Measurements from ENCODE around the gene ABCA2. TPM values are rescaled to one million over a fixed set of nuclear protein-coding genes. Genes with fewer than 3 reads are reported as not detected.

Gene ABCA2
- total RNA-seq, 1 donor: 20.3 TPM

GRCh38 chr9:137008312-137008711, 19.7 kb downstream of the ABCA2 start:
- DNase-seq (ENCODE audit: insufficient read length, low spot score, missing footprints): no peak
- no peaks in the 10 kb centered on the region for H3K9me3 ChIP-seq (ENCODE audit: low read depth, low read length)
- H3K4me1 ChIP-seq (ENCODE audit: insufficient read depth, low read length): peaks cover 4% of the 10 kb centered on the region
- TF ChIP-seq CTCF (IDR thresholded peaks at IDR 0.05; ENCODE audit: extremely low read depth, low read depth, low read length): no peak
- H3K27ac ChIP-seq (ENCODE audit: low read depth, low read length): no peak overlapping the region
- H2AFZ ChIP-seq (ENCODE audit: low read length): no peak overlapping the region
- H4K20me1 ChIP-seq (ENCODE audit: insufficient read depth, low read length): no peaks in the 10 kb centered on the region
- H3K36me3 ChIP-seq (ENCODE audit: insufficient read depth, low read length): no peaks in the 10 kb centered on the region
- H3K4me2 ChIP-seq (ENCODE audit: insufficient read depth, low read length): no peak overlapping the region
- H3K79me2 ChIP-seq (ENCODE audit: insufficient read depth, low read length): no peaks in the 10 kb centered on the region
- no peaks in the 10 kb centered on the region for H3K27me3 ChIP-seq (ENCODE audit: insufficient read depth, low read length)
- H3K4me3 ChIP-seq (ENCODE audit: insufficient read depth, low read length): no peak overlapping the region

GRCh38 chr9:137007816-137008270, 20.2 kb downstream of the ABCA2 start:
- H3K27ac ChIP-seq (ENCODE audit: low read depth, low read length): no peak overlapping the region
- no peaks in the 10 kb centered on the region for H3K36me3 ChIP-seq (ENCODE audit: insufficient read depth, low read length)
- H3K4me3 ChIP-seq (ENCODE audit: insufficient read depth, low read length): no peak overlapping the region
- H3K4me1 ChIP-seq (ENCODE audit: insufficient read depth, low read length): peaks cover 4% of the 10 kb centered on the region
- H2AFZ ChIP-seq (ENCODE audit: low read length): no peak overlapping the region
- no peaks in the 10 kb centered on the region for H3K27me3 ChIP-seq (ENCODE audit: insufficient read depth, low read length)
- no peak for TF ChIP-seq CTCF (IDR thresholded peaks at IDR 0.05; ENCODE audit: extremely low read depth, low read depth, low read length)
- no peaks in the 10 kb centered on the region for H3K79me2 ChIP-seq (ENCODE audit: insufficient read depth, low read length)
- no peak overlapping the region for H3K4me2 ChIP-seq (ENCODE audit: insufficient read depth, low read length)
- no peaks in the 10 kb centered on the region for H4K20me1 ChIP-seq (ENCODE audit: insufficient read depth, low read length)
- H3K9me3 ChIP-seq (ENCODE audit: low read depth, low read length): no peaks in the 10 kb centered on the region
- no peak for DNase-seq (ENCODE audit: insufficient read length, low spot score, missing footprints)

- Histone ChIP-seq H3K4me1 (ENCODE audit: insufficient read depth, low read length) (peaks cover 4% of the 10 kb centered on the region), H3K79me2 (ENCODE audit: insufficient read depth, low read length) (no peaks in the 10 kb centered on the region), H3K36me3 (ENCODE audit: insufficient read depth, low read length) (no peaks in the 10 kb centered on the region), H2AFZ (ENCODE audit: low read length) (no peak overlapping the region), H3K4me2 (ENCODE audit: insufficient read depth, low read length) (no peak overlapping the region), H3K4me3 (ENCODE audit: insufficient read depth, low read length) (no peak overlapping the region), H3K27me3 (ENCODE audit: insufficient read depth, low read length) (no peaks in the 10 kb centered on the region), H4K20me1 (ENCODE audit: insufficient read depth, low read length) (no peaks in the 10 kb centered on the region), H3K27ac (ENCODE audit: low read depth, low read length) (no peak overlapping the region), H3K9me3 (ENCODE audit: low read depth, low read length) (no peaks in the 10 kb centered on the region)
- TF ChIP-seq CTCF (IDR thresholded peaks at IDR 0.05; ENCODE audit: extremely low read depth, low read depth, low read length): no peak
- DNase-seq (ENCODE audit: insufficient read length, low spot score, missing footprints): no peak
Measured at GRCh38 chr9:137007108-137007815, 20.8 kb downstream of the ABCA2 start.

GRCh38 chr9:137006116-137007003, 21.7 kb downstream of the ABCA2 start:
- Histone ChIP-seq H3K9me3 (ENCODE audit: low read depth, low read length) (no peaks in the 10 kb centered on the region), H4K20me1 (ENCODE audit: insufficient read depth, low read length) (no peaks in the 10 kb centered on the region), H3K79me2 (ENCODE audit: insufficient read depth, low read length) (no peaks in the 10 kb centered on the region), H3K27me3 (ENCODE audit: insufficient read depth, low read length) (no peaks in the 10 kb centered on the region), H2AFZ (ENCODE audit: low read length) (no peak overlapping the region), H3K27ac (ENCODE audit: low read depth, low read length) (no peak overlapping the region), H3K4me2 (ENCODE audit: insufficient read depth, low read length) (no peak overlapping the region), H3K4me1 (ENCODE audit: insufficient read depth, low read length) (peaks cover 4% of the 10 kb centered on the region), H3K36me3 (ENCODE audit: insufficient read depth, low read length) (no peaks in the 10 kb centered on the region), H3K4me3 (ENCODE audit: insufficient read depth, low read length) (no peak overlapping the region)
- DNase-seq (ENCODE audit: insufficient read length, low spot score, missing footprints): no peak
- no peak for TF ChIP-seq CTCF (IDR thresholded peaks at IDR 0.05; ENCODE audit: extremely low read depth, low read depth, low read length)
